Fibroblast of peridontal ligament (primary cell): ENCODE measurements around the gene AKT3.
"Not testable (repeated sequence)": the region's sequence is repeated elsewhere in the genome, so short reads cannot be mapped to it uniquely, and the experiment has no call there.

ENCODE experiments used
- DNase-seq: peaks from one replicate; pipeline ENCODE4 v3.0.0-alpha.2; 2010; ENCODE audit errors: extremely low read depth

The AKT3 gene

DNA sequence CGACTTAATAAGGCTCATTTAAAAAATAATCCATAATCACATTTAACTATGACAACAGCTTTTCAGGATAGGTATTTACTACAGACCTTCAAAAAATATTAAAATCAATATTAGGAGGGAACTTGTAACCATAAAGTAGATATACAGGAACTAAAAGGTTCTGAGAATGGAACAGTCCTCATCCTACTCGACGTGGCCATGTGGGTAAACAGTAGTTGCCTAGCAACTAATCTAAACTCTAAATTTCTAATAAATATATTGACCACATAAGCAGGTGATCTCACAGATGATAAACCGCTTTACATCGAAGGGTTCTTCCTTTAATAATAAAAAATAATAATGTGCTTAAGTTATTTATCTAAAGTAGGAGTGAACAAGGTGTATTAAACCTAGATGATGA is 7.9 kb downstream of the AKT3 start:
- DNase-seq, result no peak

DNA sequence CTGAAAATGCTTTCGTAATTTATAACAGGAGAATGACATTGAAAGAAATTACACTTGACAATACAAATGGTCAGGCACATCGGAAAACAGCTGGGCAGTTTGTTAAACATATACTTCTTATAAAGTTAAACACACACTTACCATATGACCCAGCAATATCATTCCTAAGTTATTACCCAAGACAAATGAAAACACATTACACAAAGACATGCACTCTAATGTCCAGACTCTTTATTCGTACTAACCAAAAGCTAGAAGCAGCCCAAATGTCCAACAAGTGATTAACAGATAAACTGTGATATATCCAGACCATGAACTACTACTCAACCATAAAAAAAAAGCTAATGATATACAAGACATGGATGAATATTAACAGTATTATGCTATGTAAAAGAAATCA is 8.5 kb downstream of the AKT3 start:
- DNase-seq, result peak; percentile 62

DNA sequence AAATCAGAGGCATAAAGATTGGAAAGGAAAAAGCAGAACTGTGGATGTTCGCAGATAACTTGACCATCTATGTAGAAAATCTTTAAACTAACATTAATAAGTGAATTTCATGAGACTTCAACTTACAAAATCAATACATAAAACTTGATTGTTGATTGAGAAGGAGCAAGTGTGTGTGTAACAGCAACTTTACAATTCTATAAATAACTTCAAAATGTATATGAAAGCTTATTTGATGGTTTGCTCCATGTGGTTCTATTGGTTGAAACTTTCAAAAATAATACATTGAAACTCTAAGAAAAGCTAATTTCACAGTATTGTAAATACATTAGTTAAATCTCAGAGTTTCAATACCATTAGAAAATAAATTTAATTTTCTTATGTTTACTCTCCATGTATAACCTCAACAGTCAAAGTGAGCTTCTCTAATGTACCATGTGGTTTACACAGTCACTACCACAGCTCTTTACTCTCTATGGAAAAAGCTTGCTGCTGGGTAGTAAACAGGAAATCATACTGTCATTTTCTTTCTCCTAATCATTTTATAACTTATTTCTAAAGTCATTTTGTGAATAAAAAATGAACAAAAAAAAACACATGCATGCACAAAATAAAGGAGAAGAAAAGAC is 12.0 kb downstream of the AKT3 start:
- DNase-seq, result no peak

DNA sequence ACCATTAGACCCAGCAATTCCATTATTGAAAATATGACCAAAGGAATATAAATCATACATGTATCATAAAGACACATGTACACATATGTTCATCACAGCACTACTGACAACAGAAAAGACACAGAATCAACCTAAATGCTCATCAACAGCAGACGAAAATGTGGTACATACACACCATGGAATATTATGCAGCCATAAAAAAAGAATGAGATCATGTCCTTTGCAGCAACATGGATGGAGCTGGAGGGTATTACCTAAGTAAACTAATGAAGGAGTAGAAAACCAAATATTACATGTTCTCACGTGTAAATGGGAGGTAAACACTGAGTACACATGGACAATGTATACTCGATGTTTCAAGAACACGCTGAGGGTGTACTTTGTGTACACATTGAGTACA is 15.9 kb downstream of the AKT3 start:
- DNase-seq, result no peak

DNA sequence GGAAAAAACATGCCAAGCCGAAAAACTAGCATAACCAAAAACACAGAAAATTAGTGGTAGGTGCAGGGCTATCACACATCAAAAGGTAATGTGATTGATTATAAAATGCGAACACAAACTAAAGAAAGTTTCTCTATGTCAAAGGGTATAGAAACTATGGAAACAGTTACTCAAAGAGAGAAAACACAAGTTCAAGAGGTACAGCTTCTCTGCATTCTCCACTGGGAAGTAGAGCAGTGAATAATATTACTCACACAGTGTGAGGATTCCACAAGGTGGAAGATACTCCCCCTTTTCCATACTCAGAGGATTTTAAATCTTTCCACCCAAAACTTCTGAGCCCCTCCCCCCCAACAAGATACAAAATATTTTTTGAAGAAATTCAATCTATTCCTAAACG is 18.6 kb downstream of the AKT3 start:
- DNase-seq, result no peak

DNA sequence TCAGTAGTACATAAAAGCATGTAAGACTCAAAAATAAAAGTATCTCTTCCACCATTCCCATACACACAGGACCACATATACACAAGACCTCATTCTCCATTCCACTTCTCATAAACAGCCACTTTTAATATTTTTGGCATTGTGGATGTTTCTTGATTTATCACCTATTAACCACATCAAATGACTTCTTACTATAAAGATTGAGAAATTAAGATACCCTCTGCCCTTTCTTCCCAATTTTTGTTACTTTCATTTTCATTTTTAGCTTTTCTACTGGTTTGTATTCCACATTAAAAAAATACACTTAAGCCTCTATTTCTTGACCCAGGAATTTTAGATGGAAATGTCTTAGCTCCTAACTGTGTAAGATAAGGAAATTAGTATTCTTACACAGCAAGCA is 22.8 kb downstream of the AKT3 start:
- no peak for DNase-seq

DNA sequence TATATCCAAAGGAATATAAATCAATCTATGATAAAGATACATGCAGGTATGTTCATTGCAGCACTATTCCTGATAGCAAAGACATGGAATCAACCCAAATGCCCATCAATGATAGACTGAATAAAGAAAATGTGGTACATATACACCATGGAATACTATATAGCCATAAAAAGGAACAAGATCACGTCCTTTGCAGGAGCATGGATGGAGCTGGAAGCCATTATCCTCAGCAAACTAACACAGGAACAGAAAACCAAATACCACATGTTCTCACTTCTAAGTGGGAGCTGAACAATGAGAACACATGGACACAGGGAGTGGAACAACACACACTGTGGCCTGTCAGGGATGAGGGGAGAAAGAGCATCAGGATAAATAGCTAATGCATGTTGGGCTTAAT is 25.1 kb downstream of the AKT3 start:
- DNase-seq, result not testable (repeated sequence)

DNA sequence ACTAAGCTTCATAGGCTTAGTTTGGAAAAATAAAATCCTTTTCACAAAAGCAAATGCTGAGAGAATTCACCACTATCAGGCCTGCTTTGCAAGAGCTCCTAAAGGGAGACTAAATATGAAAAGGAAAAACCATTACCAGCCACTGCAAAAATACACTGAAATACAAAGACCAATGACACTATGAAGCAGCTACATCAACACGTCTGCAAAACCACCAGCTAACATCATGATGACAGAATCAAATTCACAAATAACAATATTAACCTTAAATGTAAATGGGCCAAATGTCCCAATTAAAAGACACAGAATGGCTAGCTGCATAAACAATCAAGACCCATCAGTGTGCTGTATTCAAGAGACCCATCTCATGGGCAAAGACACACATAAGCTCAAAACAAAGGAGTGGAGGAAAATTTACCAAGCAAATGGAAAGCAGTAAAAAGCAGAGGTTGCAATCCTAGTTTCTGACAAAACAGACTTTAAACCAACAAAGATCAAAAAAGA is 28.8 kb downstream of the AKT3 start:
- no peak for DNase-seq

DNA sequence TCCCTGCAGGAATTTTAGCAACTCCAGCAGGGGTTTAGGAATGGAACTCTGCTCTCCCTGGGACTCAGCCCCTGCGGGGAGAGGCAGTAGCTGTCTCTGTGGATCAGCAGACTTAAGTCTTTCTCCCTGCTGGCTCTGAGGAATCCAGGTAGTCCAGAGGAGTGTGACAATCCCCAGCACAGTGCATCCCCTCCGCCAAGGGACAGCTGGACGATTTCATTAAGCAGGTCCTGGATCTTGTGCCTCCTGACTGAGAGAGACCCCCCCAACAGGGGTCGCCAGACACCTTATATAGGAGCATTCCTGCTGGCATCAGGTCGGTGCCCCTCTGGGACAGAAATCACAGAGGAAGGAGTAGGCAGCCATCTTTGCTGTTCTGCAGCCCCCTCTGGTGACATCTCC is 30.6 kb downstream of the AKT3 start:
- no peak for DNase-seq

DNA sequence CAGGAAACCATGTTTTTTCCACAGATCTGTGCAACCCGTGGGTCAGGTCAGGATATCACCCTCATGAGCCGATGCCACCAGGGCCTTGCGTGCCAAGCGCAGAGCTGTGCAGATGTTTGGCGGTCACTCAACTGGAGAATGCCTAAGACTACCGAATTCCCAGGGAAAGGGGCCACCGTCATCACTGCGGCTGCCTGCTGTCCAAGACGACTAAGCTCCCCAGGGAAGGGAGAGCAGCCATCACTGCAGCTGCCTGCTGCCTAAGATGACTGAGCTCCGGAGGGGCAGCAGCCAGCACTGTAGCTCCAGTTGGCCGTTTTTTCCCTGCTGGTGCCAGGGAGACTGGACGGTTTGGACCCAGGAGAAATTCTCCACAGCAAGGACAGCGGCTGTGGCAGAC is 31.1 kb downstream of the AKT3 start:
- DNase-seq, result no peak

DNA sequence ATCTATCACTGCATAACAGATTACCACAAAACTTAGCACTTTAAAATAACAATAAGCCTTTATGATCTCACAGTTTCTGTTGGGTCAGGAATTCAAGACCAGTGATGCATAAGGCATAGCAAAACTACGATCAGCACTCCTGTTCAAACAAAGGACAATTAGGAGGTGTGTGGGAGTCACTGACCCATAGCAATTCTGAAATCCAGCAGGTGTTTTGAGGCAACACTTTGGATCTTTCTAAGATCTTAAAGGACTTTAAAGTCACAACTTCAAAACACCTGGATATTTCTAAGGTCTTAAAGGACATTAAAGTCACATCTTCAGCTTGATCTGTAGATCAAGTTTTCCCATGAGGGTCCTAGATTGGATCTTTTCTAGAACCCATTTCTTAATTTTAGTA is 35.3 kb downstream of the AKT3 start:
- no peak for DNase-seq

DNA sequence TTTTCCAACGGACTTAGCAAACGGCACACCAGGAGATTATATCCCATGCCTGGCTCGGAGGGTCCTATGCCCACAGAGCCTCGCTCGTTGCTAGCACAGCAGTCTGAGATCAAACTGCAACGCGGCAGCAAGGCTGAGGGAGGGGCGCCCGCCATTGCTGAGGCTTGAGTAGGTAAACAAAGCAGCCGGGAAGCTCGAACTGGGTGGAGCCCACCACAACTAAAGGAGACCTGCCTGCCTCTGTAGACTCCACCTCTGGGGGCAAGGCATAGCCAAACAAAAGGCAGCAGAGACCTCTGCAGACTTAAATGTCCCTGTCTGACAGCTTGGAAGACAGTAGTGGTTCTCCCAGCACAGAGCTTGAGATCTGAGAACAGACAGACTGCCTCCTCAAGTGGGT is 42.7 kb downstream of the AKT3 start:
- DNase-seq, result not testable (repeated sequence)

DNA sequence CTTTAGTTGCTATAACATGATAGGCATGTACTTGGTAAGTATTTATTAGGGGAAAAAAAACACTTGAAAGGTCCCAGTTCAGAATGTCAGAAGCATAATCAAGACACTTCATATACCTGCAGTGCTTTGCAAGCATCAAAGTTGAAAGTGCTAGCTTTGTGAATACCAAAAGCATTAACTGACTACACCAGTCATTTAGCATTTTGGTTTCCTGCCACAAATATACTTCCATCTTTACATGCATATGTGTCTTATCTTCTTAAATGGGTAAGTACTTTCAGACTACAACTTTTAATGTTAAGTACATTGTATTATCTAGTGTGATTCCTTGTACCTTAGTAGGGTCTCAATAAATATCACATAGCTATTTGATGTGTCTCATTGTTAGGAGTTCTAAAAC is 43.7 kb downstream of the AKT3 start:
- DNase-seq, result no peak

DNA sequence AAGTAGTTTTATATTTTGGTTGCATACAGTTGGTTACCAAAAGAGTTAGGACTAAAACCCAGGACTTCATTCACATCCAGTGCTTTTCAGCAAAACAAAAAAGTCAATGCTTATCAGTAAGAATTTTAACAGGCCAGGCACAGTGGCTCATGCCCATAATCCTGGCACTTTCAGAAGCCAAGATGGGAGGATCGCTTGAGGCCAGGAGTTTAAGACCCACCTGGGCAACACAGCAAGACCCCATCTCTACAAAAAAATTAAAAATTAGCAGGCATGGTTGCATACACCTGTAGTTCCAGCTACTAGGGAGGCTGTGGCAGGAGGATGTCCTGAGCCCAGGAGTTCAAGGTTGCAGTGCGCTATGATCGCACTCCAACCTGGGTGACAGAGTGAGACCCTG is 47.3 kb downstream of the AKT3 start:
- no peak for DNase-seq

DNA sequence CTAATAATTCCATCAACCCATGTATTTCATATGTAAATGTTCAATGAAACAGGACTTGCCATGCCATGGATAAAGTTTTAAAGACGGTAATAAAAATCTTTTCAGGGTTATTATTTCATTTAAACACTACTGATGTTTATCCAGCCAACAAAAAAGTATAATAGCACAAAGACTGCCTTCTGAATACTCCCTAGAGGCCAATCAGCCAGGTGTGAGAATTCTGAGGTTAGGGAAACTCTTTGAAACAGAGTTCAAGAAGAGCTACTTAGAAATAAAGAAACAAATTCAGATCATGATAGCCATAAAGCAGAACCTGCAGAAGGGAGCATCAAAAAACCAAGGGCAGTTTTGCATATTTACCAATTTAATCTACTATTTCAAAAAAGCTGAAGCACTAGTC is 48.7 kb downstream of the AKT3 start:
- no peak for DNase-seq

DNA sequence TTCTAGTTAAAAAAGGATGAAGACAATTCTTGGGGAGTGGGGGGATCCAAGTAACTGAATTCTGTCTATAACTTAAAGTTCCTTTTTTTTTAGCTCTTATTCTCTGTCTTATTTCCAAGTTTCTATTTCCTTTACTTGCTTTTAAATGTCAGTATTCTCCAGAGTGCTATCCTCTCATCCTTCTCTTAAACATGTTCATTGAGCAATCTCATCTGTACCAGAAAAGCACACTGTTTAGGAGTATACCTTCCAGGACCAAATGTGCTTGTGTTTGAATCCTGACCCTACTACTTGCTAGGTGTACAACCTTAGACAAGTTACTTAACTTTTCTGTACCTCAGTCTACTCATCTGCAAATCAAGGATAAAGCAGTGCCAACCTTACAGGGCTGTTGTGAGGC is 50.1 kb downstream of the AKT3 start:
- peak; percentile 48 for DNase-seq

DNA sequence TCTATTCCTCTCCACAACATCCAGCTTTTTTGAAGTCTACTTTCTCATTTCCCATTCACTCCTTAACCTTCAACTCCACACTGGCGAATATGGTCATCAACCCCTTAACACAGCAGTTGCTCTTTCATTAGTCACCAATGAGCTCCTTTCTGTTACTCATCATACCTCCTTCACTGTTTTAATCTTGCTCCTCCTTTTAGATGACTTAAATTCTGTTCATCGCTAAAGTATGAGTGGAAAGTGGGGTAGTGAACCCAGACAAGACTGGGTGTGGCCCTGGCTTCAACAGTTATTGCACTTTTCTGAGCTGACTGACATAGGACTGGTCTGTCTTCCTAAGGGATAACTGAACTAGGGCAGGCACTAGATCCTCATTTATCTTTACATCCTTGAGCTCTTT is 51.3 kb downstream of the AKT3 start:
- DNase-seq, result peak; percentile 79

DNA sequence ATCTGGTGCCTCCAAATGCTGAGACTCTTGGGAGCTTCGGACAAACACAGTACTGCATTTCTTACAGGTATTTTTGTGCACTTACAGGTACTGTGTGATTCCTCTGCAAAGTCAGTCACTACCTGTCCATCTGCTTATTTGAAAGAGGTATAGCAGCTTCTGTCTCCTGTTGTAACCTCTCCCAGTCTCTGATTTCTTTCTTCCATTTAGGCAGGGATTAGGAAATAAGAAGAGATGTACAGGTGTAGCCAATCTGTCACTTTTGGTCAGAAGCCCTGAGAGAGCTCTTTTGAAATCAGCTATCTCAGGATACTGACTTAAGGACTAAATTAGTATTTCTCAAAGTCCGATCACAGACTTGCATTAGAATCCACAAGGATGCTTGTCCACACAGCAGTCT is 54.0 kb downstream of the AKT3 start:
- DNase-seq, result no peak

DNA sequence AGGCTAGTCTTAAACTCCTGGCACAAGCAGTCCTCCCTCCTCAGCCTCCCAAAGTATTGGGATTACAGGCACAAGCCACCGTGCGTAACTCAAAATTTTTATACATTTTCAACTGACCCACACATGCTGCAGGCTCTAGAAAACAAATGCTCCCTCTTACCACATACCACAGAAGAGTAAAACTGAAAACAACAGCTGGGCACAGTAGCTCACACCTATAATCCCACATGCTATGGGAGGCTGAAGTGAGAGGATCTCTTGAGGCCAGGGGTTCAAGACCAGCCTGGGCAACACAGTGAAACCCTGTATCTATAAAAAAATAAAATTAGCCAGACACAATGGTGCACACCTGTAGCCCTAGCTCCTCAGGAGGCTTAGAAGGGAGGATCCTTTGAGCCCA is 56.7 kb downstream of the AKT3 start:
- no peak for DNase-seq

DNA sequence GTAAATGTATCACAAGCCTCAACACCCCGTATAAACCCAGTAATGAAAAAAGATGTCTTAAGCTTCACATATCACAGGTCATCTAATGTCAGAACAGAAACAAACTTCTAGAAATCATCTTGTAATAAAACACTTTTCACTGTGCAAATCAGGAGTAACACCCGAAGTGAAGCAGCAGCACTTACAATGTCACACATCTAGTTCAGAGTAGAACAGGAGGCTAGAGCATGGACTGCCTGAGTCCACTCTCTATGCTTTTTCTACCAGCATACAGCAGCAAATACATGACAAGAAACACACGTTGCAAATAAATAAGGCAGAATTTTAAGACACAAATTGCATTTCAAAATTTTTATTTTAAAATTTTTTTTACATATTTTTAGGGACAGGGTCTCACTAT is 57.2 kb downstream of the AKT3 start:
- no peak for DNase-seq

DNA sequence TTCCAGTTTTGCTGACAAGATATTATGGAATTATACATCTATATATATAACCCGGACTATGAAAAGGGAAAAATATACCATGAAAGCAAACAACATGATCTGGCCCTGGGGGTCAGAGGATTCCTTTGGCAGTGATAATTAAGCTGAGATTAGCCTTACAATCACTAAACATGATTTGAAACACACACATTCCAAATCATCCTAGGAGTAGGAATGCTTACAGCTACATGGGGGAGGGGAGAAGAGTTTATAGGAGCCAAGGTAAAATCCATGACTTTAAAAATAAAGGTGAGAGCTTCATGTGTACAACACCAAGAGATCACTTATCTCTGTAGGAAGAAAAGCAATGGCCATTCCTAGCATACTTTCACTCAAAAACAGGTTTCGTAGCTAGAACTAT is 57.6 kb downstream of the AKT3 start:
- no peak for DNase-seq

DNA sequence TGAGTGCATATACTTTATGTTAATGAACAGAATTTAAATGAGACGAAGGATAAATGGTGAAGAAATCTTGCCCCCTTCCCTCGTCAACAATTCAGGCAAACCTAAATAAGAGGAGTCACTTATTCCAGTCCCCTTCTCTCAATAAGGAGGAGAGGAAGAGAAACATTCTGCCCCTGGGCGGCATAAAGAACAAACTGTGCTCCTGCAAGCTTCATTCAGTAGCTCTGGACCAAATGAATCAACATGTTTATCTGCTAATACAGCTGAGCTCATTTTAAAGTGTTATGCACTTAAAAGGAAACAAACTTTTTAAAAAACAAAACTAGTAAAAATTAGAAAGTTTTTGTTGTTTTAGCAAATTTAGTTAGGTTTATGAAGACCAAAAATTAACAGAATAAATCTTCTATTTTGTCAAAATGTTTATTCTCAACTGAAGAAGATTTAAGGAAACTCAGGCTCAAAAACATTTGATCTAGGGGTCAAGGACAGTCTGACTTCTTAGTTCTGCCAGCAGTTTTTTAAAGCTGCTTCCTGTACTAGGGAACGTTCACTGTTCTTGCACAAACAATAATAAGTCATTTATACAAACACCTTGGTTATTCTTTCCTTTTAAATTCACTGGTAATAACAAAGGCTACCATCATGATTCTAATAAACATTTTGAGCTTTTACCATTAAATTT is 58.3 kb downstream of the AKT3 start:
- DNase-seq, result no peak

DNA sequence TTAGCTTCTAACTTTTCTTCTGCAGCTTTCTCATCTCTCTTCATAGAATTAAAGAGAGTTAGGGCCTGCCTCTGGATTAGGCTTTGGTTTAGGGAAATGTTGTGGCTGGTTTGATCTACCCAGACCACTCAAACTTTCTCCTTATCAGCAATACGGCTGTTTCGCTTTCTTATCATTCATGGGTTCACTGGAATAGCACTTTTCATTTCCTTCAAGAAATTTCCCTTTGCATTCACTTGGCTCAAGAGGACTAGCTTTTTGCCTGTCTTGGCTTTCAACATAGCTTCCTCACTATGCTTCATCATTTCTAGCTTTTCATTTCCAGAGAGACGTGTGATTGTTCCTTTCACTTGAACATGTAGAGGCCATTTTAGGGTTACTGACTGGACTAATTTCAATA is 59.6 kb downstream of the AKT3 start:
- DNase-seq, result no peak

DNA sequence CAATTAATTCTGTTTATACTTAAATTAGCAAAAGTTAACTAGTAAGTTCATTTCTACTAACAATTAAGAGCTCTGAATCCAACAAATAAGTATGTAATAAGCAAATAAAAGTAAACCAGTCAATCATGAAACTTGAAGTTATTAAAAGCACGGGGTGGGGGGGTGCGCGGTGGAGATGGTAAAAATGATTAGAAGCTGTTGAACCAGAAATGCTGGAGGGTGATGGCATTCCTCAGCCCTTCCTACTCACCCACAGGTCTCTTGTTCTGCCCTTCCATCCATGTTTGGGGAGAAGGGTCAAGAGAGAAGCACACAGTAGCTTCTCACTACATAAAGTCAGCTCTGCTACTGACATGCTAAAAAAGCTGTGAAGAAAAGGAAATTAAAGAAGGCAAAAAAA is 63.5 kb downstream of the AKT3 start:
- no peak for DNase-seq
